Measurements from ENCODE around the gene PARD6G. TPM values are rescaled to one million over a fixed set of nuclear protein-coding genes. Genes with fewer than 3 reads are reported as not detected.
"Not testable (repeated sequence)": the region's sequence is repeated elsewhere in the genome, so short reads cannot be mapped to it uniquely, and the experiment has no call there.

The PARD6G gene
- polyA plus RNA-seq, 1 of the 3 experiments (the other 2 are of a cell fraction): 4.3 TPM

DNA sequence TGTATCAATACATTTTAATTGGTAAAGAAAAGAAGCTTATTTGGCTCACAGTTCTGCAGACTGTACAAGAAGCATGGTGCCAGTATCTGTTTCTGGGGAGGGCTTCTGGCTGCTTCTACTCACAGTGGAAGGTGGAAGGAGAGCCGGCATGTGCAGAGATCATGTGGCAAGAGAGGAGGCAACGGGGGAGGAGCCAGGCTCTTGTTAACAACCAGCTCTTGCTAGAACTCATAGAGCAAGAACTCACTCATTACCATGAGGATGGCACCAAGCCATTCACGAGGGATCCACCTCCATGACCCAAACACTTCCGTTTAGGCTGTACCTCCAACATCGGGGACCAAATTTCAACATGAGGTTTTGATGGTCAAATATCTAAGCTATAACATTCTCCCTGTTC lies 7.5 kb downstream of the PARD6G start (continued):
- TF ChIP-seq ZBTB33 (IDR thresholded peaks at IDR 0.05; ENCODE audit: borderline replicate concordance, low read depth) (no peak), FOXM1 (IDR thresholded peaks at IDR 0.05; ENCODE audit: low read depth) (no peak), RCOR1 (IDR thresholded peaks at IDR 0.05; ENCODE audit: low read length) (no peak), SMC3 (IDR thresholded peaks at IDR 0.05; ENCODE audit: low read depth, low read length) (no peak)

DNA sequence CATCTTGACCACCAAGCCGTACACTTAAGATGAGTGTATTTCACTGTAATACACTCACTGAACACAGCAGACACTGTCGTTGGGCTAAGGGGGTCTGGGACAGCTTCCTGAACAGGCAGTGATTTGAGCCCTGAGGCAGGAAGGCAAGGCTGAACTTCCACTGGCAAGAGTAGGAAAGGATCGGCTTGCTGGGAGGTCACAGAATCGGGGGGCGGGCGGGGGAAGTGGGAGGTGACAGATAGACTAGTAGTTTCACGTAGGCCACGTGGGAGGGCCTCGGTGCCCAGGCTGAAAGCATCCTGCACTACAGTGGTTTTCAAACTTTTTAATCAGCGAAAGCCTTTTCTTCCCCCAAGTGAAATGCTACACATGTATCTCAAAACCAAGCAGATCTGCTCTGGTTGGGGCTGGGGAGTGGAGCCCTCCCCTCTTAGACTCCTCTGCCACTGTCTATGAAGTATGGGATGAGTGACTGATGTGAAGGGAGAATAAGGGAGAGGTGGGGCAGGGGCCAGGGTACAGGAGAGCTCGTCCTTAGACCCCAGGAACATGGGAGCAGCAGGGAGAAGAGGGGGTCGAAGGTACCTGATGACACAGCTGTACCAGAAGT lies 8.6 kb downstream of the PARD6G start:
- ChIA-PET CTCF (no interaction called here), POLR2A (interaction anchor here (0.6 kb wide), 1 partner anchor 96 kb away, joined by 3 read pairs; no protein-coding TSS in a partner anchor)
- peaks cover 15% of the 10 kb centered on the region; the same call in 1 of the 2 replicates for H3K79me2 ChIP-seq (ENCODE audit: insufficient read depth)
- H3K9ac ChIP-seq: no peak overlapping the region
- 60% methylated on average over 11 of the region's 12 CpGs for WGBS (ENCODE audit: low lambda C conversion rate)
- H3K27ac ChIP-seq (ENCODE audit: low read depth in 2 of 2, low read length in 1 of 2): no peak overlapping the region
- TF ChIP-seq USF1 (IDR thresholded peaks at IDR 0.05; ENCODE audit: borderline replicate concordance, low read depth): no peak
- TF ChIP-seq RXRA (IDR thresholded peaks at IDR 0.05; ENCODE audit: borderline replicate concordance, low read depth): no peak
- TF ChIP-seq MEF2A (IDR thresholded peaks at IDR 0.05; ENCODE audit: borderline replicate concordance, low read depth): no peak
- no peak for TF ChIP-seq TAF1 (IDR thresholded peaks at IDR 0.05; ENCODE audit: borderline replicate concordance, low read depth, low read length)
- TF ChIP-seq FOXJ3 (CRISPR knock-in tag; IDR thresholded peaks at IDR 0.05): no peak
- no peak for TF ChIP-seq POLR2AphosphoS5 (IDR thresholded peaks at IDR 0.05; ENCODE audit: low read depth, low read length)
- no peaks in the 10 kb centered on the region for H3K36me3 ChIP-seq (replicated peaks in 1 of 2; ENCODE audit: control insufficient read depth in 1 of 2, insufficient read depth in 2 of 2, low read length in 1 of 2)
- no peak for DNase-seq
- H3K9me3 ChIP-seq: no peaks in the 10 kb centered on the region
- no peak overlapping the region for H3K4me2 ChIP-seq
- H3K9me2 ChIP-seq: no peaks in the 10 kb centered on the region
- H2AFZ ChIP-seq (ENCODE audit: low read depth): no peak overlapping the region
- no peaks in the 10 kb centered on the region for H3F3A ChIP-seq (replicated peaks; ENCODE audit: insufficient read depth)
- no peak overlapping the region for H3K4me3 ChIP-seq (ENCODE audit: low read depth in 2 of 2, low read length in 1 of 2)
- no peaks in the 10 kb centered on the region for H3K27me3 ChIP-seq (ENCODE audit: insufficient read depth)
- no peaks in the 10 kb centered on the region for H3K4me1 ChIP-seq (ENCODE audit: control insufficient read depth in 1 of 2, insufficient read depth in 2 of 2, low read depth in 1 of 2, low read length in 1 of 2)
- H4K20me1 ChIP-seq (ENCODE audit: insufficient read depth): 0 out of 2 replicates have a peak, but pooled peaks cover 2% of the 10 kb centered on the region

- H3K27ac ChIP-seq (ENCODE audit: low read depth in 2 of 2, low read length in 1 of 2); H3K27me3 ChIP-seq (ENCODE audit: insufficient read depth); H2AFZ ChIP-seq (ENCODE audit: low read depth); DNase-seq; H3K4me1 ChIP-seq (ENCODE audit: control insufficient read depth in 1 of 2, insufficient read depth in 2 of 2, low read depth in 1 of 2, low read length in 1 of 2); H3K36me3 ChIP-seq (replicated peaks in 1 of 2; ENCODE audit: control insufficient read depth in 1 of 2, insufficient read depth in 2 of 2, low read length in 1 of 2); H3K9ac ChIP-seq; H3F3A ChIP-seq (replicated peaks; ENCODE audit: insufficient read depth); CTCF ChIA-PET; H4K20me1 ChIP-seq (ENCODE audit: insufficient read depth); H3K9me3 ChIP-seq; H3K9me2 ChIP-seq; H3K4me3 ChIP-seq (ENCODE audit: low read depth in 2 of 2, low read length in 1 of 2); H3K4me2 ChIP-seq; POLR2A ChIA-PET: not testable (repeated sequence)
- H3K79me2 ChIP-seq (ENCODE audit: insufficient read depth): peaks cover 15% of the 10 kb centered on the region; the same call in 1 of the 2 replicates
These were observed 9.8 kb downstream of the PARD6G start for GRCh38 chr18:80237519-80237918.

Measured in SK-N-SH (cell line).